ENCODE results near the gene ZNF576.

- no peak for TF ChIP-seq CTCF (IDR thresholded peaks at IDR 0.05)
- no peak for TF ChIP-seq EP300 (IDR thresholded peaks at IDR 0.05)
These were observed 10.0 kb upstream of the ZNF576 start for GRCh38 chr19:43586346-43586745.

Data from tibial nerve (tissue), 4 donors.